Transverse colon (tissue), 3 donors: ENCODE measurements around the gene SF3A2.

Experiments
- POLR2A ChIP-seq: fragments of 450-650 bp; IDR thresholded peaks from one replicate; pipeline ENCODE4 v1.6.1; 2016; ENCODE audit warnings: antibody characterized with exemption, mild to moderate bottlenecking, moderate library complexity
- TF ChIP-seq, protein P1 (sequence below), 5 experiments: fragments of 200-600 bp in 3 of 5; fragments of 450-650 bp in 2 of 5; sonication (generic) in 3 of 5; IDR thresholded peaks; 1 replicate in 2 of 5; 2 replicates in 3 of 5; pipeline ENCODE4 v1.5.1; 2016 to 2017; ENCODE audit warnings: antibody characterized with exemption in 5 of 5, inconsistent platforms in 3 of 5, mild to moderate bottlenecking in 2 of 5, moderate library complexity in 1 of 5

DNA sequence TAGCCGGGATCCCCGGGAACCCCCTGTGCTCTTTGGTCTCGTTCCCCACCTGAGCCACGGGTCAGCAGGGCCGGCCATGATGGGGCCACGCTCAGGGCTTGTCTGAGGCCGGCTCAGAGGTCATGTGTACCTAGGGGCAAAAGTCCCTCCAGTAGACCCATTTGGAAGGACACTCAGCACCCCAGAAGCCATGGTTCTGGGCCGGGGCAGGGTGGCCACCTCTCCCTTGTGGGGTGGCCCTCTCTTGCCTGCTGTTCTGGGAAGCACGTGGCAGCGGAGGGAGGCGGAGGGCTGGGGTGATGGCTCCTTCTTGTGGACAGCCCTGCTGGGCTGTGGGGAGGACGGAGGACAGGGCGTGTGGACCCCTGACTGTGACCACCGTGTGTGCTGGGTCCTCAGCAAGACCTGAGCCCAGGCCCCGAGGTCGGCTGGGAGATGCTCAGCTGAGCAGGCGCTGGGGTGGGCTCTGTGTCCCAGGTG is 51.8 kb downstream of the SF3A2 start:
- TF ChIP-seq, protein P1, sequence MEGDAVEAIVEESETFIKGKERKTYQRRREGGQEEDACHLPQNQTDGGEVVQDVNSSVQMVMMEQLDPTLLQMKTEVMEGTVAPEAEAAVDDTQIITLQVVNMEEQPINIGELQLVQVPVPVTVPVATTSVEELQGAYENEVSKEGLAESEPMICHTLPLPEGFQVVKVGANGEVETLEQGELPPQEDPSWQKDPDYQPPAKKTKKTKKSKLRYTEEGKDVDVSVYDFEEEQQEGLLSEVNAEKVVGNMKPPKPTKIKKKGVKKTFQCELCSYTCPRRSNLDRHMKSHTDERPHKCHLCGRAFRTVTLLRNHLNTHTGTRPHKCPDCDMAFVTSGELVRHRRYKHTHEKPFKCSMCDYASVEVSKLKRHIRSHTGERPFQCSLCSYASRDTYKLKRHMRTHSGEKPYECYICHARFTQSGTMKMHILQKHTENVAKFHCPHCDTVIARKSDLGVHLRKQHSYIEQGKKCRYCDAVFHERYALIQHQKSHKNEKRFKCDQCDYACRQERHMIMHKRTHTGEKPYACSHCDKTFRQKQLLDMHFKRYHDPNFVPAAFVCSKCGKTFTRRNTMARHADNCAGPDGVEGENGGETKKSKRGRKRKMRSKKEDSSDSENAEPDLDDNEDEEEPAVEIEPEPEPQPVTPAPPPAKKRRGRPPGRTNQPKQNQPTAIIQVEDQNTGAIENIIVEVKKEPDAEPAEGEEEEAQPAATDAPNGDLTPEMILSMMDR (IDR thresholded peaks at IDR 0.05): no peak
- no peak for TF ChIP-seq POLR2A
